HepG2 (cell line): ENCODE measurements around the gene TFCP2L1.
"Not testable (repeated sequence)": the region's sequence is repeated elsewhere in the genome, so short reads cannot be mapped to it uniquely, and the experiment has no call there.

Experiments used
- ELF4 ChIP-seq: sonication (generic); formaldehyde crosslinking; IDR thresholded peaks from 2 replicates; pipeline ENCODE4 v1.5.0; 2020; ENCODE audit warnings: missing genetic modification reagents, mild to moderate bottlenecking, moderate library complexity, borderline replicate concordance
- HNRNPUL1 ChIP-seq: fragments of 200-400 bp; formaldehyde crosslinking; IDR thresholded peaks from 2 replicates; pipeline ENCODE4 v1.6.1; 2017; ENCODE audit warnings: low read depth, mild to moderate bottlenecking, low read length, moderate library complexity
- NCOA5 ChIP-seq: sonication (generic); formaldehyde crosslinking; IDR thresholded peaks from 2 replicates; pipeline ENCODE4 v1.4.0; 2020; ENCODE audit warnings: missing genetic modification reagents
- PCBP2 ChIP-seq: fragments of 200-400 bp; formaldehyde crosslinking; optimal IDR thresholded peaks from 2 replicates; pipeline ENCODE3; 2018; ENCODE audit warnings: low read length, low read depth; ENCODE audit not compliant: poor library complexity, severe bottlenecking
- ZFP37 ChIP-seq: sonication (generic); formaldehyde crosslinking; IDR thresholded peaks from 2 replicates; pipeline ENCODE4 v1.4.0; 2020; ENCODE audit warnings: missing genetic modification reagents, borderline replicate concordance
- ZNF282 ChIP-seq: fragments of 450-650 bp; IDR thresholded peaks from 2 replicates; pipeline ENCODE4 v1.6.1; 2018; ENCODE audit not compliant: partially characterized antibody
- ZNF577 ChIP-seq: sonication (generic); formaldehyde crosslinking; IDR thresholded peaks from 2 replicates; pipeline ENCODE4 v1.4.0; 2020; ENCODE audit warnings: mild to moderate bottlenecking, low read depth, missing genetic modification reagents, borderline replicate concordance
- ZNF713 ChIP-seq: sonication (generic); formaldehyde crosslinking; IDR thresholded peaks from 2 replicates; pipeline ENCODE4 v1.4.0; 2020; ENCODE audit warnings: mild to moderate bottlenecking, missing genetic modification reagents
- TF ChIP-seq, protein P1 (sequence below): sonication (generic); formaldehyde crosslinking; IDR thresholded peaks from 2 replicates; pipeline ENCODE4 v1.8.0; 2022; ENCODE audit warnings: missing genetic modification reagents, low read depth, mild to moderate bottlenecking, borderline replicate concordance
- TF ChIP-seq, protein P2 (sequence below): sonication (generic); formaldehyde crosslinking; IDR thresholded peaks from 2 replicates; pipeline ENCODE4 v1.5.0; 2020; ENCODE audit warnings: mild to moderate bottlenecking, missing genetic modification reagents, moderate library complexity
- TF ChIP-seq, protein P3 (sequence below): sonication (generic); formaldehyde crosslinking; IDR thresholded peaks from 2 replicates; pipeline ENCODE4 v1.4.0; 2020; ENCODE audit warnings: missing genetic modification reagents

DNA sequence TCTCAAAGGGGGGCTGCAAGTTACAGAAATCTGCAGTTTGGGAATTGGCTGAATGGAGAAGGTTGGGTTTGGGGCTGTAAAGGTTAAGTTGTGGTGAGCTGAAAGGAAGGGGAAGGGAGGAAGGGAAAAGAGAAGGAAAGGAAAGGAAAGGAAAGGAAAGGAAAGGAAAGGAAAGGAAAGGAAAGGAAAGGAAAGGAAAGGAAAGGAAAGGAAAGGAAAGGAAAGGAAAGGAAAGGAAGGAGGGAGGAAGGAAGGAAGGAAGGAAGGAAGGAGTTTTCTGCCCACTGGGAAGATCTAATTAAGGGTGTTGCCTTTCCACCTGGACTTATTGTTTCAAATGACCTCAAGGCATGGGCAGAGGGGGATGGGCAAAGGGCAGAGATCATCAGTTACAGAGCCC is 16.2 kb upstream of the TFCP2L1 start:
- TF ChIP-seq, protein P1, sequence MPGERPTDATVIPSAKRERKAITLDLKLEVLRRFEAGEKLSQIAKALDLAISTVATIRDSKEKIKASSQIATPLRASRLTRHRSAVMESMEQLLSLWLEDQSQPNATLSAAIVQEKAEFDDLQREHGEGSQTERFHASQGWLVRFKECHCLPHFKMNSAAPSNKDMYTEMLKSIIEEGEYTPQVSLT (CRISPR knock-in tag): not testable (repeated sequence)
- TF ChIP-seq, protein P2, sequence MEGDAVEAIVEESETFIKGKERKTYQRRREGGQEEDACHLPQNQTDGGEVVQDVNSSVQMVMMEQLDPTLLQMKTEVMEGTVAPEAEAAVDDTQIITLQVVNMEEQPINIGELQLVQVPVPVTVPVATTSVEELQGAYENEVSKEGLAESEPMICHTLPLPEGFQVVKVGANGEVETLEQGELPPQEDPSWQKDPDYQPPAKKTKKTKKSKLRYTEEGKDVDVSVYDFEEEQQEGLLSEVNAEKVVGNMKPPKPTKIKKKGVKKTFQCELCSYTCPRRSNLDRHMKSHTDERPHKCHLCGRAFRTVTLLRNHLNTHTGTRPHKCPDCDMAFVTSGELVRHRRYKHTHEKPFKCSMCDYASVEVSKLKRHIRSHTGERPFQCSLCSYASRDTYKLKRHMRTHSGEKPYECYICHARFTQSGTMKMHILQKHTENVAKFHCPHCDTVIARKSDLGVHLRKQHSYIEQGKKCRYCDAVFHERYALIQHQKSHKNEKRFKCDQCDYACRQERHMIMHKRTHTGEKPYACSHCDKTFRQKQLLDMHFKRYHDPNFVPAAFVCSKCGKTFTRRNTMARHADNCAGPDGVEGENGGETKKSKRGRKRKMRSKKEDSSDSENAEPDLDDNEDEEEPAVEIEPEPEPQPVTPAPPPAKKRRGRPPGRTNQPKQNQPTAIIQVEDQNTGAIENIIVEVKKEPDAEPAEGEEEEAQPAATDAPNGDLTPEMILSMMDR: not testable (repeated sequence)
- TF ChIP-seq HNRNPUL1; ZNF713 (CRISPR knock-in tag); ELF4 (CRISPR knock-in tag); ZNF577 (CRISPR knock-in tag); PCBP2; ZNF282; NCOA5 (CRISPR knock-in tag); ZFP37 (CRISPR knock-in tag): not testable (repeated sequence)
- TF ChIP-seq, protein P3, sequence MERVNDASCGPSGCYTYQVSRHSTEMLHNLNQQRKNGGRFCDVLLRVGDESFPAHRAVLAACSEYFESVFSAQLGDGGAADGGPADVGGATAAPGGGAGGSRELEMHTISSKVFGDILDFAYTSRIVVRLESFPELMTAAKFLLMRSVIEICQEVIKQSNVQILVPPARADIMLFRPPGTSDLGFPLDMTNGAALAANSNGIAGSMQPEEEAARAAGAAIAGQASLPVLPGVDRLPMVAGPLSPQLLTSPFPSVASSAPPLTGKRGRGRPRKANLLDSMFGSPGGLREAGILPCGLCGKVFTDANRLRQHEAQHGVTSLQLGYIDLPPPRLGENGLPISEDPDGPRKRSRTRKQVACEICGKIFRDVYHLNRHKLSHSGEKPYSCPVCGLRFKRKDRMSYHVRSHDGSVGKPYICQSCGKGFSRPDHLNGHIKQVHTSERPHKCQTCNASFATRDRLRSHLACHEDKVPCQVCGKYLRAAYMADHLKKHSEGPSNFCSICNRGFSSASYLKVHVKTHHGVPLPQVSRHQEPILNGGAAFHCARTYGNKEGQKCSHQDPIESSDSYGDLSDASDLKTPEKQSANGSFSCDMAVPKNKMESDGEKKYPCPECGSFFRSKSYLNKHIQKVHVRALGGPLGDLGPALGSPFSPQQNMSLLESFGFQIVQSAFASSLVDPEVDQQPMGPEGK (CRISPR knock-in tag): not testable (repeated sequence)
